Activated CD8-positive, alpha-beta memory T cell treated with anti-CD3 and anti-CD28 coated beads, Interleukin-2, amount 10 ng/mL, durations not matched to agents 7 days and 5 days (primary cell): ENCODE measurements around the gene USP37. TPM values are rescaled to one million over a fixed set of nuclear protein-coding genes. Genes with fewer than 3 reads are reported as not detected.

Experiments
- ATAC-seq: fragments of 150-1000 bp; cut with Tn5 transposase; one replicate; pipeline ENCODE4 v1.10.0; 2021; ENCODE audit warnings: moderate library complexity
- CTCF ChIA-PET: fragments of 350-600 bp; sonication (Branson Sonifier 250); formaldehyde crosslinking; loops from one replicate; lab custom pipeline; 2021; ENCODE audit warnings: antibody characterized with exemption; lab: Charles Lee
- DNase-seq: peaks from one replicate; pipeline ENCODE4 v3.0.0-alpha.2; 2020
- H3K27ac Mint-ChIP-seq: one replicate; pipeline ENCODE4 v1.8.0; 2021; ENCODE audit warnings: mild to moderate bottlenecking, mixed read lengths
- H3K27me3 Mint-ChIP-seq: one replicate; pipeline ENCODE4 v1.8.0; 2021; ENCODE audit warnings: mixed read lengths
- H3K36me3 Mint-ChIP-seq: one replicate; pipeline ENCODE4 v1.8.0; 2021; ENCODE audit warnings: mild to moderate bottlenecking, mixed read lengths
- H3K4me1 Mint-ChIP-seq: one replicate; pipeline ENCODE4 v1.8.0; 2021; ENCODE audit warnings: mixed read lengths
- H3K4me3 Mint-ChIP-seq: one replicate; pipeline ENCODE4 v1.8.0; 2021; ENCODE audit warnings: mild to moderate bottlenecking, moderate library complexity, mixed read lengths
- H3K9me3 Mint-ChIP-seq: one replicate; pipeline ENCODE4 v1.8.0; 2022; ENCODE audit warnings: low read depth, mixed read lengths
- total RNA-seq, 2 experiments: library from RNA; stranded (reverse); gene quantifications; one replicate each; pipeline ENCODE4 v1.2.3, GENCODE V29; 2021

The USP37 gene
- total RNA-seq, result 10 to 100 TPM; 33.7 to 37.6 TPM

- CTCF ChIA-PET, result interaction anchor here (1.0 to 1.7 kb wide), 3 partner anchors 25 to 163 kb away, joined by 3 to 6 read pairs (median 3); no protein-coding TSS in a partner anchor
- Mint-ChIP-seq H3K27ac (peak within 1 kb of the TSS; percentile 99), H3K27me3 (no peaks in the 10 kb centered on the region), H3K4me3 (peak within 1 kb of the TSS; percentile 89), H3K36me3 (peaks cover 48% of the 10 kb centered on the region), H3K9me3 (no peaks in the 10 kb centered on the region), H3K4me1 (peaks cover 66% of the 10 kb centered on the region)
- peak; percentile 100 for DNase-seq
- peak; percentile 86 for ATAC-seq
Measured at GRCh38 chr2:218568190-218569037, at the start of gene USP37, which contains the start of gene CNOT9. Gene USP37, minus strand, starts transcription at chr2:218568351. Its CDS starts 9,698 bp downstream, at chr2:218558653. Gene CNOT9, plus strand, starts transcription at chr2:218568839. Its CDS starts 116 bp downstream, at chr2:218568955.

- Mint-ChIP-seq H3K9me3 (no peaks in the 10 kb centered on the region), H3K4me1 (no peaks in the 10 kb centered on the region), H3K4me3 (no peak overlapping the region), H3K27ac (no peak overlapping the region), H3K36me3 (no peaks in the 10 kb centered on the region), H3K27me3 (peaks cover 11% of the 10 kb centered on the region)
- DNase-seq (no peak), ATAC-seq (no peak)
- CTCF ChIA-PET, result interaction anchor here (1.3 kb wide), 1 partner anchor 231 kb away, joined by 5 read pairs; no protein-coding TSS in a partner anchor
Measured at GRCh38 chr2:218615868-218616315, 47.7 kb upstream of the USP37 start.

- CTCF ChIA-PET, result interaction anchor here (1.4 to 1.6 kb wide), 2 partner anchors 37 to 41 kb away, joined by 3 to 4 read pairs; no protein-coding TSS in a partner anchor
- ATAC-seq (no peak), DNase-seq (no peak)
- no peaks in the 10 kb centered on the region for H3K4me1 Mint-ChIP-seq
- no peaks in the 10 kb centered on the region for H3K36me3 Mint-ChIP-seq
- H3K27ac Mint-ChIP-seq, result no peak within 1 kb of the TSS
- no peak within 1 kb of the TSS for H3K4me3 Mint-ChIP-seq
- H3K27me3 Mint-ChIP-seq, result peaks cover 32% of the 10 kb centered on the region
- no peaks in the 10 kb centered on the region for H3K9me3 Mint-ChIP-seq
Measured at GRCh38 chr2:218607436-218608115, 39.4 kb upstream of the USP37 start, which contains the start of gene PLCD4. Gene PLCD4, plus strand, starts transcription at chr2:218607899. Its CDS starts 7,841 bp downstream, at chr2:218615740.

DNA sequence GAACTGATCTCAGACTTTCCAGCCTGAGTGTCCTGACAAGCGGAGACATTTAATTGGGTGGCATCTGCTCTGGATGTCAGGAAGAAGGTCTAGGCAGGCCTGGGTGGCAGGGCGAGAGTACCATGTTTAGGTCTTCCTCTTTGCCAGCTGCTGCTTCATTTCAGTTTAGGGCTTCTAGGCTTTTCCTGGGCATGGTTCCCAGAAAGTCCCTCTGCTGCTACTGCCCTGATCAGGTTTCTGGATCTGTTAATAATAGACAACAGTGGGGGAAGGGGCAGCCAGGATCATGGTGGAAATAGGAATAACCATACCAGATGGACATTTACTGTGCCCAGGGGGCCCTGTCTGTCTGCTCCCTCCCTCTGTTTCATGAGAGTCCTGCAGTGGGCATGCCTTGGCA is 37.3 kb upstream of the USP37 start:
- CTCF ChIA-PET, result no interaction called here
- Mint-ChIP-seq H3K9me3 (no peaks in the 10 kb centered on the region), H3K4me1 (no peaks in the 10 kb centered on the region), H3K36me3 (no peaks in the 10 kb centered on the region), H3K27ac (no peak overlapping the region), H3K27me3 (peaks cover 23% of the 10 kb centered on the region), H3K4me3 (no peak overlapping the region)
- DNase-seq (no peak), ATAC-seq (no peak)

GRCh38 chr2:218585541-218585940 is 17.4 kb upstream of the USP37 start:
- no peak for DNase-seq

GRCh38 chr2:218583983-218584850 is 16.1 kb upstream of the USP37 start:
- peaks cover 58% of the 10 kb centered on the region for H3K36me3 Mint-ChIP-seq
- no peak for DNase-seq
- H3K4me3 Mint-ChIP-seq, result no peak overlapping the region
- H3K4me1 Mint-ChIP-seq, result peaks cover 26% of the 10 kb centered on the region
- H3K27me3 Mint-ChIP-seq, result no peaks in the 10 kb centered on the region
- CTCF ChIA-PET, result no interaction called here
- no peak for ATAC-seq
- H3K9me3 Mint-ChIP-seq, result no peaks in the 10 kb centered on the region
- no peak overlapping the region for H3K27ac Mint-ChIP-seq

More at GRCh38 chr2:218585541-218585940, 17.4 kb upstream of the USP37 start:
- Mint-ChIP-seq H3K9me3 (no peaks in the 10 kb centered on the region), H3K4me3 (no peak overlapping the region), H3K27ac (no peak overlapping the region), H3K36me3 (peaks cover 61% of the 10 kb centered on the region), H3K27me3 (no peaks in the 10 kb centered on the region), H3K4me1 (peaks cover 22% of the 10 kb centered on the region)
- ATAC-seq, result no peak
- CTCF ChIA-PET, result no interaction called here

GRCh38 chr2:218582076-218582475 is 13.9 kb upstream of the USP37 start:
- peaks cover 39% of the 10 kb centered on the region for H3K4me1 Mint-ChIP-seq
- H3K27me3 Mint-ChIP-seq, result no peaks in the 10 kb centered on the region
- H3K27ac Mint-ChIP-seq, result peak overlapping the region; percentile 79
- no peak overlapping the region for H3K4me3 Mint-ChIP-seq
- ATAC-seq (peak; percentile 98), DNase-seq (peak; percentile 42)
- H3K9me3 Mint-ChIP-seq, result no peaks in the 10 kb centered on the region
- H3K36me3 Mint-ChIP-seq, result peaks cover 50% of the 10 kb centered on the region
- CTCF ChIA-PET, result interaction anchor here (0.7 to 2.4 kb wide), 5 partner anchors 11 to 317 kb away, joined by 3 to 9 read pairs (median 3); no protein-coding TSS in a partner anchor

GRCh38 chr2:218578272-218578877 is 10.2 kb upstream of the USP37 start:
- CTCF ChIA-PET, result no interaction called here
- H3K4me1 Mint-ChIP-seq, result peaks cover 42% of the 10 kb centered on the region
- H3K36me3 Mint-ChIP-seq, result peaks cover 45% of the 10 kb centered on the region
- H3K27ac Mint-ChIP-seq, result no peak overlapping the region
- no peaks in the 10 kb centered on the region for H3K27me3 Mint-ChIP-seq
- ATAC-seq, result no peak
- no peak for DNase-seq
- H3K4me3 Mint-ChIP-seq, result no peak overlapping the region
- H3K9me3 Mint-ChIP-seq, result no peaks in the 10 kb centered on the region

DNA sequence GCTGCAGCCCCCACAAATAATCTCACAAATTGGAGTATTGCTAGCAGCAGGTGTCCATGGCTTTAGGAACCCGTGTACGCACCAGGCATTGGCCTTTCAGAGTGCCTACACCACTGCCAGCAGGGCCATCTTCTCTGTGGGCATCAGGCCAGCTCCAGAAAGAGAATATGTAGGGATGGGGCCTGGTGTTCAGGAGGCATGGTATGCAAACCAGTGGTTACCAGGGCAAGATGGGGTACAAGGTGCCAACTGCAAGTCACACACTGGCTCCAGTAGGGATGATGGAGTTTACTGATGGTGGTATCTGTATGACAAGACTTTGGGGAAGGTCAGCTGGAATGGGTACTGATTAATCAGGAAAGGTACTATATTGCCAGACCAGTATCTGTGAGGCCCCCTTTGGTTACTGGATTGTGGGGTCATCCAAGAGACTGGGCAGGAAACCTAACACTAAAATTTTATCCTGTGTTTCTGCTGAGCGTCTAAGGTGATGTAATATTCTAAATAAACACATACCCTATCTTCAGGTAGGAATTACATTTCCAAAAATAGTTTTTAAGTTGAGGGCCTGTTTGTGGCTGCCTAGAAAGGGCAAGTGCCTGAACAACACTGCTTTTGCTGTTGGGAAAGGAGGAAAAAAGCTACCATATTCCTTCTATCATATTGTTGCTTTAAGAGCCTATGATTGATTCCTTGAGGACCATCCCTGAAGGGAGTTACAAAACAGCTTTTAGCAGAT is 9.5 kb upstream of the USP37 start:
- Mint-ChIP-seq H3K4me1 (peaks cover 42% of the 10 kb centered on the region), H3K27ac (no peak overlapping the region), H3K4me3 (no peak overlapping the region), H3K27me3 (no peaks in the 10 kb centered on the region), H3K36me3 (peaks cover 42% of the 10 kb centered on the region), H3K9me3 (no peaks in the 10 kb centered on the region)
- no peak for ATAC-seq
- CTCF ChIA-PET, result no interaction called here
- no peak for DNase-seq

DNA sequence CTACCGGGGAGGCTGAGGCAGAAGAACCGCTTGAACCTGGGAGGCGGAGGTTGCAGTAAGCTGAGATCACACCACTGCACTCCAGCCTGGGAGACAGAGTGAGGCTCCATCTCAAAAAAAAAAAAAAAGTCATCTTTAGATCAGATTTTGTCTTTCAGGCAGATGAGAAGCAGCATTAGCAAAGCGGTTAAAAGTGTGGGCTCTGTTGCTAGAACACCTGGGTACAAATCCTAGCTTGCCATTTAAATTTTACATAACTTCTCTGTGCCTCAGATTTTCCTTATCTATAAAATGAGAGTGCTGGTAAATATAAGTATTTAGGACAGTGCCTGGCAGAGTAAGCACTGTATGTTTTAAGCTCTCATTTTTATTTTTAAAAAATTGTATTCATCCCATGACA is 8.7 kb upstream of the USP37 start:
- Mint-ChIP-seq H3K36me3 (peaks cover 41% of the 10 kb centered on the region), H3K27ac (peak overlapping the region; percentile 11)
- CTCF ChIA-PET, result no interaction called here

DNA sequence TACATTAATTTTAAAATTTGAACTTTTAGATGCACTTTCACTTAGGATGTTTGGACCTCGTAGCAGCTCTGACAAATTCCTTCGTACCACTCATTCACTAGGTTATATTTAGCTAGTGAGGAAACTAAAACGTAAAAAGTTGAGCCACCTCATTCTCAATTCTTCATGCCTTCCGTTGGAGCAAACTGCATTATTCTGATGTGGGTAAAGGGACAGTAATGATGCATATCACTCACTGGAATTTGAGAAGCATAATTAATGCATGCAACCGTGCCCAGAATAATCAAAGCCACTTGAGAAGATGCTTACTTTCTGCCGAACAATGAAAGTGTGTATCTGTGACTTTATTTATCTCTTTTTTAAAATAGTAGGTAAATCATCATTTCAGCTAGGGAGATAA is 2.7 kb upstream of the USP37 start:
- H3K4me1 Mint-ChIP-seq, result peaks cover 49% of the 10 kb centered on the region
- H3K4me3 Mint-ChIP-seq, result peak overlapping the region; percentile 89
- H3K9me3 Mint-ChIP-seq, result no peaks in the 10 kb centered on the region
- H3K27me3 Mint-ChIP-seq, result no peaks in the 10 kb centered on the region
- DNase-seq (no peak), ATAC-seq (no peak)
- peaks cover 50% of the 10 kb centered on the region for H3K36me3 Mint-ChIP-seq
- CTCF ChIA-PET, result interaction anchor here (1.0 to 2.1 kb wide), 5 partner anchors 12 to 164 kb away, joined by 3 to 9 read pairs (median 4); partner anchors contain the start of genes BCS1L, TTLL4 and ZNF142
- H3K27ac Mint-ChIP-seq, result peak overlapping the region; percentile 99

More for the DNA sequence above, 8.7 kb upstream of the USP37 start:
- Mint-ChIP-seq H3K27me3 (no peaks in the 10 kb centered on the region), H3K4me1 (peaks cover 41% of the 10 kb centered on the region), H3K4me3 (no peak overlapping the region), H3K9me3 (no peaks in the 10 kb centered on the region)
- DNase-seq (no peak), ATAC-seq (no peak)
